Measurements from ENCODE around the gene TTYH3.

- TF ChIP-seq FOXM1 (IDR thresholded peaks at IDR 0.05; ENCODE audit: borderline replicate concordance) (no peak), TARDBP (IDR thresholded peaks at IDR 0.05) (no peak), ARNT (IDR thresholded peaks at IDR 0.05) (no peak), BHLHE40 (IDR thresholded peaks at IDR 0.05; ENCODE audit: borderline replicate concordance) (no peak), FOXA1 (IDR thresholded peaks at IDR 0.05) (no peak)
Observed at GRCh38 chr7:2614631-2615330, 17.0 kb upstream of the TTYH3 start.

Data from HEK293T (cell line).